GM10248 (cell line): ENCODE results near the gene B4GALNT1.

Source experiments
- CTCF ChIA-PET: fragments of 300-600 bp; sonication (Branson Sonifier 250); formaldehyde crosslinking; extraction: SDS; loops from one replicate; lab custom pipeline; 2021; ENCODE audit warnings: antibody characterized with exemption; lab: Yijun Ruan, JAX
- POLR2A ChIA-PET: fragments of 350-650 bp; sonication (Branson Sonifier 250); formaldehyde crosslinking; extraction: SDS; loops from one replicate; lab custom pipeline; 2020; ENCODE audit warnings: antibody characterized with exemption; lab: Yijun Ruan, JAX
- DNase-seq: peaks from one replicate; pipeline ENCODE4 v3.0.0; 2012; ENCODE audit errors: extremely low spot score
- CTCF ChIP-seq: IDR thresholded peaks from 2 replicates; pipeline ENCODE4 v1.5.1; 2012; ENCODE audit warnings: mild to moderate bottlenecking, low read depth; ENCODE audit errors: extremely low read depth, missing control alignments, control extremely low read depth

Gene B4GALNT1

DNA sequence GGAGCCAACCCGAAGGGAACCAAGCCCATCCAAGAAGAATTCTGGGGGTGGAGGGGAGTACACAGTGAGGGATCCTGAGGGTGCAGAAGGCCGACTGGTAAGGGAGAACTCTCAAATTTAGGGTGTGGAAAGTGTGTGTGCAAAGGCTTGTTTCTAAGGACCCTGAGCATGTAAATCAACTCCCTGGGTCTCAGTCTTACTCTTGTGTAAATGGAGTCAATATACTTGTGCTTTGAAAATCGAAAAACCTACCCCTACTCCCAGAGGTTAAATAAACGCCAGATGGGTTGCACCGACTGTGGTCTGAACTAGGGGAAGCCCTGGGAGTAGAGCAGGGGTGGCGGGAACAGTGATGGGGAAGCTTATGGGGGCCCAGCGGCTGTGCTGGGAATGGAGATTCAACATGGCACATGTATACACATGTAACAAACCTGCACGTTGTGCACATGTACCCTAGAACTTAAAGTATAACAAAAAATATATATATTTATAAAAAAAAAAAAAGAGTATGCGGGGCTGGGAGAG is 6.0 kb downstream of the B4GALNT1 start:
- CTCF ChIA-PET, result interaction anchor here (2.4 kb wide), 2 partner anchors 11 to 43 kb away, joined by 8 to 10 read pairs; no protein-coding TSS in a partner anchor
- no peak for TF ChIP-seq CTCF
- DNase-seq, result no peak
- POLR2A ChIA-PET, result no interaction called here

GRCh38 chr12:57626111-57626920 is 6.7 kb downstream of the B4GALNT1 start:
- DNase-seq, result no peak

DNA sequence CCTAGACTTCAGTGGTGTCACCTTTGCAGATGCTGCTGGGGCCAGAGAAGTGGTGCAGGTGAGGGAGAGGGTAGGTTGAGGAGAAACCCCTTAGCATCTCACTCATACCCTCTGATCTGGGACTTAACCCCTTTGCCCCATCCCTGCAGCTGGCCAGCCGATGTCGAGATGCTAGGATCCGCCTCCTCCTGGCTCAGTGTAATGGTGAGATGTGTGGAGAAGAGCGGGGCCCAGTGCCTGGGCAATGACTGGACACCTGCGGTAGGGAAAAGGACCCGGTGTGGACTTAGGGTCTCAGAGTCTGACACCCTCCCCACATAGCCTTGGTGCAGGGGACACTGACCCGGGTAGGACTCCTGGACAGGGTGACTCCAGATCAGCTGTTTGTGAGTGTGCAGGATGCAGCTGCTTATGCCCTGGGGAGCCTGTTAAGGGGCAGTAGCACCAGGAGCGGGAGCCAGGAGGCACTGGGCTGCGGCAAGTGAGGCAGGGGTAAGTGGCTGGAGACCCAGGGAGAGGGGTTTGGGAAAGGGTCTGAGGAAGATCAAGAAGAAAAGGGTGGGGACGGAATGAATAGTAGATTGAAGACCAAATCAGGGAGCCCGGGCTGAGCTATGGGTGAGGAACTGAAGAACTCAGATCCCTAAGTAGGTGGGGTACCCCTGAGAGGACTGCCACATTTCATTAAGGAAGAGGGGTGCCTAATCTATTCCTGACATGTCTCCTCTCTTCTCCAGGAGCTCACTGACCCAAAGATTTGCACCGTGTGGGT is 7.6 kb downstream of the B4GALNT1 start:
- ChIA-PET CTCF (interaction anchor here (0.7 to 8.9 kb wide), 8 partner anchors 7 to 167 kb away, joined by 3 to 155 read pairs (median 4); partner anchors contain the start of genes B4GALNT1 and GLI1), POLR2A (interaction anchor here (0.6 kb wide), 1 partner anchor 32 kb away, joined by 6 read pairs; no protein-coding TSS in a partner anchor)
- TF ChIP-seq CTCF, result no peak
- DNase-seq, result no peak

More at GRCh38 chr12:57626111-57626920, 6.7 kb downstream of the B4GALNT1 start:
- ChIA-PET CTCF (interaction anchor here (0.9 to 8.9 kb wide), 5 partner anchors 10 to 168 kb away, joined by 3 to 155 read pairs (median 8); partner anchors contain the start of gene GLI1), POLR2A (no interaction called here)
- no peak for TF ChIP-seq CTCF

GRCh38 chr12:57624441-57625220 is 8.4 kb downstream of the B4GALNT1 start:
- CTCF ChIA-PET, result interaction anchor here (0.7 to 8.9 kb wide), 7 partner anchors 8 to 166 kb away, joined by 3 to 155 read pairs (median 5); partner anchors contain the start of genes B4GALNT1 and GLI1
- DNase-seq, result no peak
- no peak for TF ChIP-seq CTCF
- POLR2A ChIA-PET, result interaction anchor here (0.6 kb wide), 1 partner anchor 31 kb away, joined by 6 read pairs; no protein-coding TSS in a partner anchor

GRCh38 chr12:57623811-57624390 is 9.1 kb downstream of the B4GALNT1 start:
- ChIA-PET CTCF (interaction anchor here (1.2 to 8.9 kb wide), 5 partner anchors 9 to 171 kb away, joined by 3 to 155 read pairs (median 6); partner anchors contain the start of gene B4GALNT1), POLR2A (no interaction called here)
- no peak for TF ChIP-seq CTCF
- no peak for DNase-seq
